Measurements from ENCODE around the gene KLF4. TPM values are rescaled to one million over a fixed set of nuclear protein-coding genes. Genes with fewer than 3 reads are reported as not detected.
"Not testable (repeated sequence)": the region's sequence is repeated elsewhere in the genome, so short reads cannot be mapped to it uniquely, and the experiment has no call there.

The KLF4 gene
- polyA plus RNA-seq, 1 of the 3 experiments (the other 2 are of a cell fraction): 7.2 TPM

DNA sequence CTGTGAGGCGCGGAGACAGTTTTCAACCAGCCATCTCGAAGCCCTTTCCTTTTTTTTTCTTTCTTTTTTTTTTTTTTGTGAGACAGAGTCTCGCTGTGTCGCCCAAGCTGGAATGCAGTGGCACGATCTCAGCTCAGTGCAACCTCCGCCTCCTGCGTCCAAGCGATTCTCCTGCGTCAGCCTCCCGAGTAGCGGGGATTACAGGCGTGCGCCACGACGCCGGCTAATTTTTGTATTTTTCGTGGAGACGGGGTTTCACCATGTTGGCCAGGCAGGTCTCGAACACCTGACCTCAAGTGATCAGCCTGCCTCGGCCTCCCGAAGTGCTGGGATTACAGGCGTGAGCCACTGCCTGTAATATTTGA, 1.0 kb upstream of the KLF4 start:
- Histone ChIP-seq H3K4me2 (peak overlapping the region; percentile 91), H3K27ac (ENCODE audit: low read depth in 2 of 2, low read length in 1 of 2) (peak overlapping the region in 1 of 2 experiments; percentile 48; a peak in 1 of 4 replicates), H2AFZ (ENCODE audit: low read depth) (peak overlapping the region; percentile 84), H3K9ac (peak overlapping the region; percentile 61; the same call in 1 of the 2 replicates), H3K27me3 (ENCODE audit: insufficient read depth) (peaks cover 73% of the 10 kb centered on the region), H3K4me3 (ENCODE audit: low read depth in 2 of 2, low read length in 1 of 2) (peak overlapping the region; percentile 43 to 70; a peak in 3 of 4 replicates)
- H3F3A ChIP-seq (replicated peaks; ENCODE audit: insufficient read depth); H3K36me3 ChIP-seq (replicated peaks in 1 of 2; ENCODE audit: control insufficient read depth in 1 of 2, insufficient read depth in 2 of 2, low read length in 1 of 2); DNase-seq; H3K9me3 ChIP-seq; CTCF ChIA-PET; H3K79me2 ChIP-seq (ENCODE audit: insufficient read depth); POLR2A ChIA-PET; H3K9me2 ChIP-seq; H3K4me1 ChIP-seq (ENCODE audit: control insufficient read depth in 1 of 2, insufficient read depth in 2 of 2, low read depth in 1 of 2, low read length in 1 of 2); H4K20me1 ChIP-seq (ENCODE audit: insufficient read depth): not testable (repeated sequence)
- 15% methylated on average over 23 of the region's 23 CpGs for WGBS (ENCODE audit: low lambda C conversion rate)

DNA sequence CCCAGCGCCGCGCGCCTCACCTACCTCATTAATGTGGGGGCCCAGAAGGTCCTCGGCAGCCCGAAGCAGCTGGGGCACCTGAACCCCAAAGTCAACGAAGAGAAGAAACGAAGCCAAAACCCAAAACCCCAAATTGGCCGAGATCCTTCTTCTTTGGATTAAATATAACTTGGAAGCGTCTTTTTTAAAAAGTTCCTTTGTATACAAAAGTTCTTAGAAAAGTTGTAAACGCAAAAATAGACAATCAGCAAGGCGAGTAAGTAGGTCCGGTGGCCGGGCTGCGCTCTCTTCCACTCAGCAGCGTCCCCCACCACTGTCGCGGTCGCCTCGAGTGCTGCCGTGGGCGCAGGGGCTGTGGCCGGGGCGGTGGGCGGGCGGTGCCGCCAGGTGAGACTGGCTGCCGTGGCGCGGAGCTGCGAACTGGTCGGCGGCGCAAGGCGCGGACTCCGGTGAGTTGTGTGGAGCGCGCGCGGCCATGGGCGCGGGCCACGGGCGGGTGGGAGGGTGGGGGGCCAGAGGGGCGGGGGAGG, 360 bp downstream of the KLF4 start:
- peaks cover 17% of the 10 kb centered on the region for H3F3A ChIP-seq (replicated peaks; ENCODE audit: insufficient read depth)
- peak overlapping the region; percentile 91 for H3K4me2 ChIP-seq
- no peaks in the 10 kb centered on the region for H3K9me3 ChIP-seq
- WGBS (ENCODE audit: low lambda C conversion rate): 5% methylated on average over 15 of the region's 46 CpGs
- H3K79me2 ChIP-seq (ENCODE audit: insufficient read depth): no peaks in the 10 kb centered on the region
- H3K9ac ChIP-seq: peak overlapping the region; percentile 57; the same call in 1 of the 2 replicates
- no peaks in the 10 kb centered on the region for H3K9me2 ChIP-seq
- H2AFZ ChIP-seq (ENCODE audit: low read depth): no peak overlapping the region
- peaks cover 61% of the 10 kb centered on the region for H3K27me3 ChIP-seq (ENCODE audit: insufficient read depth)
- no peaks in the 10 kb centered on the region for H3K36me3 ChIP-seq (replicated peaks in 1 of 2; ENCODE audit: control insufficient read depth in 1 of 2, insufficient read depth in 2 of 2, low read length in 1 of 2)
- ChIA-PET CTCF (interaction anchor here (3.5 kb wide), 1 partner anchor 64 kb away, joined by 13 read pairs; no protein-coding TSS in a partner anchor), POLR2A (no interaction called here)
- no peak overlapping the region for H3K27ac ChIP-seq (ENCODE audit: low read depth in 2 of 2, low read length in 1 of 2)
- no peak for DNase-seq
- H3K4me1 ChIP-seq (ENCODE audit: control insufficient read depth in 1 of 2, insufficient read depth in 2 of 2, low read depth in 1 of 2, low read length in 1 of 2): peaks cover 0 to 4% of the 10 kb centered on the region in 2 experiments; a peak in 1 of 4 replicates
- H3K4me3 ChIP-seq (ENCODE audit: low read depth in 2 of 2, low read length in 1 of 2): peak overlapping the region; percentile 41 to 71; a peak in 3 of 4 replicates
- TF ChIP-seq, protein P1, sequence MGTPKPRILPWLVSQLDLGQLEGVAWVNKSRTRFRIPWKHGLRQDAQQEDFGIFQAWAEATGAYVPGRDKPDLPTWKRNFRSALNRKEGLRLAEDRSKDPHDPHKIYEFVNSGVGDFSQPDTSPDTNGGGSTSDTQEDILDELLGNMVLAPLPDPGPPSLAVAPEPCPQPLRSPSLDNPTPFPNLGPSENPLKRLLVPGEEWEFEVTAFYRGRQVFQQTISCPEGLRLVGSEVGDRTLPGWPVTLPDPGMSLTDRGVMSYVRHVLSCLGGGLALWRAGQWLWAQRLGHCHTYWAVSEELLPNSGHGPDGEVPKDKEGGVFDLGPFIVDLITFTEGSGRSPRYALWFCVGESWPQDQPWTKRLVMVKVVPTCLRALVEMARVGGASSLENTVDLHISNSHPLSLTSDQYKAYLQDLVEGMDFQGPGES (IDR thresholded peaks at IDR 0.05; ENCODE audit: low read depth, low read length): no peak
- no peak for TF ChIP-seq TCF12 (IDR thresholded peaks at IDR 0.05)
- TF ChIP-seq USF1 (IDR thresholded peaks at IDR 0.05; ENCODE audit: borderline replicate concordance, low read depth): no peak
- TF ChIP-seq MXI1 (IDR thresholded peaks at IDR 0.05; ENCODE audit: low read depth, low read length): no peak
- no peak for TF ChIP-seq GATA2 (CRISPR knock-in tag; IDR thresholded peaks at IDR 0.05)
- TF ChIP-seq CHD2 (IDR thresholded peaks at IDR 0.05; ENCODE audit: low read length, partially characterized antibody): no peak
- H4K20me1 ChIP-seq (ENCODE audit: insufficient read depth): 0 out of 2 replicates have a peak, but pooled peaks cover 4% of the 10 kb centered on the region

GRCh38 chr9:107488375-107489143, 1.0 kb downstream of the KLF4 start:
- H3K36me3 ChIP-seq (replicated peaks in 1 of 2; ENCODE audit: control insufficient read depth in 1 of 2, insufficient read depth in 2 of 2, low read length in 1 of 2): no peaks in the 10 kb centered on the region
- CTCF ChIA-PET: interaction anchor here (1.8 to 3.5 kb wide), 3 partner anchors 29 to 1075 kb away, joined by 5 to 13 read pairs (median 7); no protein-coding TSS in a partner anchor
- no peaks in the 10 kb centered on the region for H3K79me2 ChIP-seq (ENCODE audit: insufficient read depth)
- no peak overlapping the region for H3K27ac ChIP-seq (ENCODE audit: low read depth in 2 of 2, low read length in 1 of 2)
- peak; percentile 43 for DNase-seq
- no peaks in the 10 kb centered on the region for H3K9me2 ChIP-seq
- H3K4me1 ChIP-seq (ENCODE audit: control insufficient read depth in 1 of 2, insufficient read depth in 2 of 2, low read depth in 1 of 2, low read length in 1 of 2): peaks cover 0 to 4% of the 10 kb centered on the region in 2 experiments; a peak in 1 of 4 replicates
- H3K27me3 ChIP-seq (ENCODE audit: insufficient read depth): peaks cover 61% of the 10 kb centered on the region
- POLR2A ChIA-PET: no interaction called here
- 0 out of 2 replicates have a peak, but pooled peaks cover 4% of the 10 kb centered on the region for H4K20me1 ChIP-seq (ENCODE audit: insufficient read depth)
- peaks cover 17% of the 10 kb centered on the region for H3F3A ChIP-seq (replicated peaks; ENCODE audit: insufficient read depth)
- H2AFZ ChIP-seq (ENCODE audit: low read depth): no peak overlapping the region
- no peak for TF ChIP-seq POLR2AphosphoS5 (IDR thresholded peaks at IDR 0.05; ENCODE audit: low read depth, low read length)
- peak; percentile 30; the same call in 1 of the 2 replicates for TF ChIP-seq EZH2phosphoT487 (IDR thresholded peaks at IDR 0.05; ENCODE audit: borderline replicate concordance, low read depth)
- no peaks in the 10 kb centered on the region for H3K9me3 ChIP-seq
- peak overlapping the region; percentile 41 to 71; a peak in 3 of 4 replicates for H3K4me3 ChIP-seq (ENCODE audit: low read depth in 2 of 2, low read length in 1 of 2)
- H3K9ac ChIP-seq: peak overlapping the region; percentile 57; the same call in 1 of the 2 replicates
- WGBS (ENCODE audit: low lambda C conversion rate): 3% methylated on average over 37 of the region's 80 CpGs
- peak overlapping the region; percentile 91 for H3K4me2 ChIP-seq
